GM12873 (cell line): Measurements from ENCODE around the gene GIMAP2.

Experiments used
- CTCF ChIP-seq: IDR thresholded peaks from 2 replicates; pipeline ENCODE4 v1.5.1; 2012; ENCODE audit warnings: low read depth, mild to moderate bottlenecking, moderate library complexity, low read length, control low read depth; ENCODE audit not compliant: insufficient read depth; ENCODE audit errors: missing control alignments

The GIMAP2 gene

GRCh38 chr7:150738092-150738491 is 52.6 kb downstream of the GIMAP2 start:
- no peak for TF ChIP-seq CTCF

- TF ChIP-seq CTCF: no peak
These were observed 53.1 kb downstream of the GIMAP2 start for GRCh38 chr7:150738591-150739001.

- TF ChIP-seq CTCF: peak; percentile 20
These were observed 53.5 kb downstream of the GIMAP2 start for GRCh38 chr7:150739033-150739432.

GRCh38 chr7:150740053-150740452 is 54.5 kb downstream of the GIMAP2 start:
- no peak for TF ChIP-seq CTCF

- no peak for TF ChIP-seq CTCF
These were observed 56.9 kb downstream of the GIMAP2 start for GRCh38 chr7:150742286-150742968.
